Left ventricle myocardium inferior (tissue), 1 donor: Measurements from ENCODE around the gene C2. TPM values are rescaled to one million over a fixed set of nuclear protein-coding genes. Genes with fewer than 3 reads are reported as not detected.

ENCODE experiments used
- DNase-seq: peaks from one replicate; pipeline ENCODE4 v3.0.0-alpha.2; 2020
- H3K27ac ChIP-seq: fragments of 200-600 bp; replicated peaks from 2 replicates; pipeline ENCODE4 v1.8.0; 2021
- H3K27me3 ChIP-seq: fragments of 200-600 bp; 2 replicates; pipeline ENCODE4 v1.8.0; 2021; ENCODE audit warnings: low read depth
- H3K36me3 ChIP-seq: fragments of 200-600 bp; 2 replicates; pipeline ENCODE4 v1.8.0; 2021
- H3K4me1 ChIP-seq: fragments of 200-600 bp; 2 replicates; pipeline ENCODE4 v1.8.0; 2021
- H3K4me3 ChIP-seq: fragments of 200-600 bp; 2 replicates; pipeline ENCODE4 v1.8.0; 2021; ENCODE audit warnings: mild to moderate bottlenecking, moderate library complexity
- H3K9me3 ChIP-seq: fragments of 200-600 bp; replicated peaks from 2 replicates; pipeline ENCODE4 v1.8.0; 2021
- intact Hi-C: fragments of 100-400 bp; cut with micrococcal nuclease; formaldehyde crosslinking; loops from one replicate; pipeline ENCODE4 v1.11.0; 2022
- total RNA-seq: library from RNA; stranded (reverse); fragmentation: NEBNext Ultra II Directional; extraction: Animal tissue kit (Norgen Biotek cat#: 25700); gene quantifications from one replicate; pipeline ENCODE4 v1.2.1, GENCODE V29; 2021
- TF ChIP-seq, protein P1 (sequence below): fragments of 200-600 bp; IDR thresholded peaks from 2 replicates; pipeline ENCODE4 v1.8.0; 2021; ENCODE audit warnings: antibody characterized with exemption, mild to moderate bottlenecking, borderline replicate concordance
- donor health status: DM: no; HTN: yes; CAD: no; lungs with severe emphysema.

C2 gene
- total RNA-seq, 1 donor from 2014 or later, result 9.7 TPM

DNA sequence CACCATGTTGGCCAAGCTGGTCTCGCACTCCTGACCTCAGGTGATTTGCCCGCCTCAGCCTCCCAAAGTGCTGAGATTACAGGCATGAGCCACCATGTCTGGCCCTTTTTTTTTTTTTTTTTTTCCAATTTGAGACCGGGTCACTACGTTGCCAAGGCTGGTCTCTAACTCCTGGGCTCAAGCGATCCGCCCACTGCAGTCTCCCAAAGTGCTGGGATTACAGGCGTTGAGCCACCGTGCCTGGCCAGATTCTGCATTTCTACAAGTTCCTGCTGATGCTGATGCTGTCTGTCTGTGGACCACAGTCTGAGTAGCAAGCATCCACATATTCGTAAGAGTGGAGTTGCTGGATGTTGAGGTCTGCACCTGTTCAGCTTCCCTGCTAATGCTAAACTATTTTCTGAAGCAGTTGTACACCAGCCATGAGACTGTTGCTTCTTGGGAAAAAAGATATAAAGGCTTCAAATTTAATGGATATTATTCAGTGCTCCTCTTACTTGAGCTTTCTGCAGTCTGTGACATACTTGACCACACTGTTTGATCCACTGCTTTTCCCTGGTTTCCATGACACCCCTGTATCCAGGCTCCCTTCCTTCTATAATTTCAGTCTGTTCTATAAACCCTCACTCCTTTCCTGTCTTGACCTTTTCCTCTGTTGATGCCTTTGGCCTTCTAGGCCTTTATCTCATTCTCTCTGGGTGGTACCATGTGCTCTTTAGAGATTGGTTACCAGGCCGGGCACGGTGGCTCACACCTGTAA, 15.5 kb upstream of the C2 start:
- Histone ChIP-seq H3K36me3 (no peaks in the 10 kb centered on the region), H3K4me3 (no peak overlapping the region), H3K9me3 (no peaks in the 10 kb centered on the region), H3K27me3 (peaks cover 33% of the 10 kb centered on the region), H3K4me1 (no peaks in the 10 kb centered on the region), H3K27ac (no peak overlapping the region)
- no peak for DNase-seq
- intact Hi-C loops, result no loop called here
- TF ChIP-seq, protein P1, sequence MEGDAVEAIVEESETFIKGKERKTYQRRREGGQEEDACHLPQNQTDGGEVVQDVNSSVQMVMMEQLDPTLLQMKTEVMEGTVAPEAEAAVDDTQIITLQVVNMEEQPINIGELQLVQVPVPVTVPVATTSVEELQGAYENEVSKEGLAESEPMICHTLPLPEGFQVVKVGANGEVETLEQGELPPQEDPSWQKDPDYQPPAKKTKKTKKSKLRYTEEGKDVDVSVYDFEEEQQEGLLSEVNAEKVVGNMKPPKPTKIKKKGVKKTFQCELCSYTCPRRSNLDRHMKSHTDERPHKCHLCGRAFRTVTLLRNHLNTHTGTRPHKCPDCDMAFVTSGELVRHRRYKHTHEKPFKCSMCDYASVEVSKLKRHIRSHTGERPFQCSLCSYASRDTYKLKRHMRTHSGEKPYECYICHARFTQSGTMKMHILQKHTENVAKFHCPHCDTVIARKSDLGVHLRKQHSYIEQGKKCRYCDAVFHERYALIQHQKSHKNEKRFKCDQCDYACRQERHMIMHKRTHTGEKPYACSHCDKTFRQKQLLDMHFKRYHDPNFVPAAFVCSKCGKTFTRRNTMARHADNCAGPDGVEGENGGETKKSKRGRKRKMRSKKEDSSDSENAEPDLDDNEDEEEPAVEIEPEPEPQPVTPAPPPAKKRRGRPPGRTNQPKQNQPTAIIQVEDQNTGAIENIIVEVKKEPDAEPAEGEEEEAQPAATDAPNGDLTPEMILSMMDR, result no peak

DNA sequence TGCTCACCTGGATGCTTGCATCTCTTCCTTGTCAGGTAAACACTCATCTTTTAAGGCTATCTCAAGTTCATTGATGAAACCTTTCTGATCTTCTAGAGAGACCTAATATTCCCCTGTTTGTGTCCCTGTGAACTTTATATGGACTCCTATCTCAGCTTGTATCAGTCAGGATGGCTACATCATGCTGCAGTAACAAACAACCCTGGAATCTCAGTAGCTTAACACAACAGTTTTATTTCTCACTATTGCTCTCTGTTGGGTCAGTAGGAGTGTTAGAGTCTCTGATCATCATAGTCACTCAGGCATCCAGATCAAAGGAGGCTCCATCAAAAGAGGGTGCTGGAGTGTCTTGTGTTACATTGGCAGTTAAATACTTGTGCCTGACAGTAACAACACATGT, 12.2 kb upstream of the C2 start:
- Histone ChIP-seq H3K36me3 (no peaks in the 10 kb centered on the region), H3K27me3 (peaks cover 24% of the 10 kb centered on the region), H3K9me3 (no peaks in the 10 kb centered on the region), H3K4me3 (no peak overlapping the region), H3K27ac (no peak overlapping the region), H3K4me1 (no peaks in the 10 kb centered on the region)
- intact Hi-C loops, result no loop called here
- TF ChIP-seq, protein P1, result no peak
- DNase-seq, result no peak

DNA sequence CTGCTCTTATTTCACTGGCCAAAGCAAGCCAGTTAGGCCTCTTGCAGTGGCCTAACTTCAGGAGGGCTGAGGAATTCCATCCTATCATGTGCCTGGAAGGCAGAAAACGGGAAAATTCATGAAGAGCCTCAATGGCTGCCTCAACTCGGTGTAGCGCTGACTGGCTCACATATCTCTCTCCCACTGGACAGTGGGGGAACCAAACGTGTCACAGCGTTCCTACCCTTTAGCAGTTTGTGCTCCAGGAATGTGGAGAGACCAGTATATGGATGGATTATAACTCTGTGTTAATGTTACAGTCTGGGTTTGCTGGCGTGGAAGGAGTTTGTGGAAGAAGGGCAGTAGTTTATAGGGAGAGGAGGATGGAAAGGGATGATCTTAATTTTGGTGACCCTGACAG, 11.8 kb upstream of the C2 start:
- TF ChIP-seq, protein P1, result no peak
- intact Hi-C loops, result no loop called here
- H3K27me3 ChIP-seq, result peaks cover 20% of the 10 kb centered on the region
- no peak overlapping the region for H3K27ac ChIP-seq
- H3K9me3 ChIP-seq, result no peaks in the 10 kb centered on the region
- no peaks in the 10 kb centered on the region for H3K36me3 ChIP-seq
- no peaks in the 10 kb centered on the region for H3K4me1 ChIP-seq
- H3K4me3 ChIP-seq, result no peak overlapping the region
- DNase-seq, result no peak

DNA sequence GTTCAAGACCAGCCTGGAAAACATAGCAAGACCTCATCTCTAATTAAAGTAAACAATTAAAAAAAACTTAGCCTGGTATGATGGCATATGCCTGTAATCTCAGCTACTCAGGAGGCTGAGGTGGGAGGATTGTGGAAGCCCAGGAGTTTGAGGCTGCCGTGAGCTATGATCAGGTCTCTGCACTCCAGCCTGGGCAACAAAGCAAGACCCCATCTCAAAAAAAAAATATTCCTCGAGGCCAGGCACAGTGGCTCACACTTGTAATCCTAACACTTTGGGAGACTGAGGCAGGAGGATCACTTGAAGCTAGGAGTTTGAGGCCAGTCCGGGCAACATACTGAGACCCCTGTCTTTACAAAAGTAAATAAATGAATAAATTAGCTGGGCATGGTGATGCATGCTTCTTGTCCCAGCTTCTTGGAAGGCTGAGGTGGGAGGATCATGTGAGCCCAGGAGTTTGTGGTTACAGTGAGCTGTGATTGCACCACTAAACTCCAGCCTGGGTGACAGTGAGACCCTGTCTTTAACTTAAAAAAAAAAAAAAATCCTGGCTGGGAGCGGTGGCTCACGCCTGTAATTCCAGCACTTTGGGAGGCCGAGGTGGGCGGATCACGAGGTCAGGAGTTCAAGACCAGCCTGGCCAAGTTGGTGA, 9.3 kb upstream of the C2 start:
- DNase-seq, result no peak

DNA sequence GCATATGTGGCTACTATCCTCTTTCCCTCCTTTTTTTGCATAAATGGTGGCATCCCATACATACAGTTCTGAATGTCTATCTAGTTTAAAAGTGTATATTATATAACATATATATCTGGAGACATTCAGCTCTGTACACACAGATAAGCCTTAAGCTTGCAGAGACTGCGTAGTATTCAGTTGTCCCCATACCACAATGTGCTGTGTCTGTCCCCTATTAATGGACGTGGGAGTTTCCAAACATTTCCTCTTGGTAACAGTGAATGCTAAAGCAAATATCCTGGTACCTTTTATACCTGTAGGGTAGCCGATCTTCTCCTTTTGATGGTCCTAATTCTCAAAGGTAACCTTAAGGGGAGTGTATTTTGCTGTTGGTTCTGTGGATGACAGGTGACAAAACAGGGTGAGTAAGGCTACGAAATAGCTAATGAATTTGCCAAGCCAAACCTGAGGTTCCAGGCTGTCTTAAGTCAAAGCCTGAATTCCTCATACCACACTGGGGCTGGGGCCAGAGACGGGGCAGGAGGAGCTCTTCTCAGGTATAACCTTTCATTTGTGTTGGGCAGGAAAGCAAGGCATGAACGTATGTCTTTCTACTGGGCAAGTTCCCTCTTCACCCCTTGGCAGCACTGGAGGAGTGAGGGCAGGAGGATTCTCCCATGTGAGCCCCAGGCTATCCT, 7.8 kb upstream of the C2 start:
- DNase-seq, result no peak
- Histone ChIP-seq H3K36me3 (no peaks in the 10 kb centered on the region), H3K9me3 (no peaks in the 10 kb centered on the region), H3K27ac (no peak overlapping the region), H3K4me1 (no peaks in the 10 kb centered on the region), H3K4me3 (no peak overlapping the region), H3K27me3 (no peaks in the 10 kb centered on the region)
- TF ChIP-seq, protein P1, result no peak
- intact Hi-C loops, result no loop called here

More for the DNA sequence above, 9.3 kb upstream of the C2 start:
- H3K9me3 ChIP-seq, result no peaks in the 10 kb centered on the region
- H3K4me1 ChIP-seq, result no peaks in the 10 kb centered on the region
- no peaks in the 10 kb centered on the region for H3K36me3 ChIP-seq
- H3K4me3 ChIP-seq, result no peak overlapping the region
- TF ChIP-seq, protein P1, result no peak
- intact Hi-C loops, result no loop called here
- no peak overlapping the region for H3K27ac ChIP-seq
- peaks cover 7% of the 10 kb centered on the region for H3K27me3 ChIP-seq
